GM20000 (cell line): ENCODE data around the gene COX19.
A peak's percentile ranks its signal among the peaks of the same experiment; 100 is the strongest.

Source experiments
- DNase-seq: peaks from one replicate; pipeline ENCODE4 v3.0.0; 2012; ENCODE audit warnings: low spot score
- TF ChIP-seq, protein P1 (sequence below): IDR thresholded peaks from 2 replicates; pipeline ENCODE4 v1.5.1; 2012; ENCODE audit warnings: mild to moderate bottlenecking, control low read depth; ENCODE audit errors: extremely low read depth, missing control alignments

COX19 gene

DNA sequence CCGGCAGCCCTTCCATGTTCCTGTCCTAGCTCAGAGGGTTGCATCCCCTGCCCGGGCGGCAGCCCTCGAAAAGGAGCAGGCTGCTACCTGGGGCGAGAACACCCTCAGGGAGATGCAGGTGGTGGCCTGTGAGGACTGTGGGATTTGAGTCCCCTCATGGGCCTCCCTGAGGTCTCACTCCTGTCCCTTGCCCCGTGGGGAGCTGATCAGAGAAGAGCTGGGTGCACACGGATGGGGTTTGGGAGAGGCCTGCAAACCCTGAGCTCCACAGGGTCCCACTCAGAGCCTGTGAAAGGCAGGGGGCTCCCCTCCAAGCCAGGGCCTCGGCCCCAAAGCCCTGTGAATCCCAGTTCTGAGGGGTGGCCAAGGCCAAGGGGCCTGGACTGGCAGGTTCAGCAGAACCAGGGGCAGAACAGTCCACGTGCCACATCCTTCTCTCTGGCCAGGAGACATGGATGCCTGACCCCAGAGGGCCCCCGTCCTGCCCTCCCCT lies 7.2 kb upstream of the COX19 start:
- TF ChIP-seq, protein P1, sequence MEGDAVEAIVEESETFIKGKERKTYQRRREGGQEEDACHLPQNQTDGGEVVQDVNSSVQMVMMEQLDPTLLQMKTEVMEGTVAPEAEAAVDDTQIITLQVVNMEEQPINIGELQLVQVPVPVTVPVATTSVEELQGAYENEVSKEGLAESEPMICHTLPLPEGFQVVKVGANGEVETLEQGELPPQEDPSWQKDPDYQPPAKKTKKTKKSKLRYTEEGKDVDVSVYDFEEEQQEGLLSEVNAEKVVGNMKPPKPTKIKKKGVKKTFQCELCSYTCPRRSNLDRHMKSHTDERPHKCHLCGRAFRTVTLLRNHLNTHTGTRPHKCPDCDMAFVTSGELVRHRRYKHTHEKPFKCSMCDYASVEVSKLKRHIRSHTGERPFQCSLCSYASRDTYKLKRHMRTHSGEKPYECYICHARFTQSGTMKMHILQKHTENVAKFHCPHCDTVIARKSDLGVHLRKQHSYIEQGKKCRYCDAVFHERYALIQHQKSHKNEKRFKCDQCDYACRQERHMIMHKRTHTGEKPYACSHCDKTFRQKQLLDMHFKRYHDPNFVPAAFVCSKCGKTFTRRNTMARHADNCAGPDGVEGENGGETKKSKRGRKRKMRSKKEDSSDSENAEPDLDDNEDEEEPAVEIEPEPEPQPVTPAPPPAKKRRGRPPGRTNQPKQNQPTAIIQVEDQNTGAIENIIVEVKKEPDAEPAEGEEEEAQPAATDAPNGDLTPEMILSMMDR: no peak
- DNase-seq: no peak

GRCh38 chr7:981793-982510 lies 6.6 kb upstream of the COX19 start:
- TF ChIP-seq, protein P1: no peak
- DNase-seq: no peak

GRCh38 chr7:979886-980571 lies 4.7 kb upstream of the COX19 start:
- no peak for DNase-seq
- TF ChIP-seq, protein P1: no peak

DNA sequence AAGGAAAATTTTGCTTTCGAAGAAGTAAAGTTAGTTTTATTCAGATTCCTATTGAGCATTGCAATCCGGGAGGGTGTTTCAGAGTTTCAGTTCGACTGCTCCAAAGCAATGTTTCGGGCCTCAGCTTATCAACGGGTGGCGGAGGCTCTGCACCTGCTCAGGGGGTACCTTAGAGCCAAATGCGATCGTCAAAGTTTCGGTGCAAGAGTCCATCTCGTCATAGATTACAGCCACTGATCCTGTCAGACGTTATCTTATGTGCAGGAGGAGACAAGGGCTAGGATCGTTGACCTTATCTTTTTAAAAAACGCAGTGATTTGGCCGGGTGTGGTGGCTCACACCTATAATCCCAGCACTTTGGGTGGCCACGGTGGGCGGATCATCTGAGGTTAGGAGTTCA lies 3.8 kb upstream of the COX19 start:
- TF ChIP-seq, protein P1: no peak
- no peak for DNase-seq

DNA sequence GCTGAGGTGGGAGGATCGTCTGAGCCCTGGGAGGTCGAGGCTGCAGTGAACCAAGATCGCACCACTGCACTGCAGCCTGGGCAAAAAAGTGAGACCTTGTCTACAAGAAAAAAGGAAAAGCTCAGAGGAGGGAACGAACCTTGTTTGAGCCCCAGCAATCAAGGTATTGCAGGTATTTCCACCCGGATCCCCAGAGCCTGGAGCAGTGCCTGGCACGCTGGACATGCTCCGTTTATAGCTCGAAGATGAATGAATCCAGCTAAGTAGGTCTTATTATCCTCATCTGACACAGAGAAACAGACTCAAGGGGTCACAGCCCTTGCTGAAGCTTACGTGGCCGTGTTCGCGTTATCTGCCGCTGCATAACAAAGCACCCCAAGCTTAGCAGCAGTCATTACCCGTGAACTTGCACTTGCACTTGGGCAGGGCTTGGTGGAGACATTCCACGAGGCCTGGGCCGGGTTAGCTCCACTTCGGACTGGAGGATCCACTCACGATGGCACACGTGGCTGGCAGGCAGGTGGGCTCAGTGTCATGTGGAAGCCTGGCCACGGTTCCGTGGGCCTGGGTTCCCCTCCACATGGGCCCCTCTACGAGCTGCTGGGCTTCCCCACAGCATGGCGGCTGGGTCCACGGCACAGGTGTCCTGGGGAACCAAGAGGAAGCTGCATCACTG lies 3.2 kb upstream of the COX19 start:
- TF ChIP-seq, protein P1: no peak
- no peak for DNase-seq

GRCh38 chr7:978049-978346 lies 2.6 kb upstream of the COX19 start:
- no peak for DNase-seq
- TF ChIP-seq, protein P1: no peak

DNA sequence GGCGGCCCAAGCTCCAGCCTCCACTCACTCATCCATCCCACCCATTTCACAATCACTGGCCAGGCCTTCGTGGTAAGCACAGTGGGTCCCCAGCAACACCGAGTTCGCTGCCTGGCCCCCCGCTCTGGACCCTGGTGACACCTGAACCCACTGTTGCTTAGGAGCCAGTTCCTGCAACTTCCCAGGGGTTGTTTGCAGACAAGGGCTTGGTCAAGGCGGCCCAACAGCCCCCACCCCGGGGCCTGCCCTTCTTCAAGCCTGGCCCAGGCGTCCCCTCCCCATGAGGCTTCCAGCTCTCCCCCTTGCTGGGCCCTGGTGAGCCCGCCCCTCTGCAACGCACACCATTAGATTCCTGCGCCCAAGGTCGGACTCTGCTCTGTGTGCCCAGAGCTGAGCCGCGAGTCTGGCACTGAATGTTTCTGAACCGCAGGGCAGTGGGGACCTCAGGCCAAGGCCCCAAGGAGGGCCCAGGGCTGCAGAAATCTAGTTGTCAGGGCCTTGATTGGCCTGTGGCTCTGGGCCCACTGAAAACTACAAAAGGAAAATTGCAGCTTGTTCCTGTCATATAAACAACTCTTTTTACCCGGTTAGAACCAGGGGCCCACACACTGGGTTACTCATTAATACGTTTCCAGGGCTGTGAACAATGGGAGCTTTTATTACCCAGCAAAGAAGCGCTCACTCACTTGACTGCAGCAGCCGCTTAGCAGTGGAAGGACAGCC lies 2.1 kb upstream of the COX19 start:
- TF ChIP-seq, protein P1: no peak
- peak; percentile 73 for DNase-seq
